Measurements from ENCODE around the gene GOLGA6L10. TPM values are rescaled to one million over a fixed set of nuclear protein-coding genes. Genes with fewer than 3 reads are reported as not detected.

GOLGA6L10 gene
- total RNA-seq, 2 experiments from 2014 or later: 0.97 to 1.6 TPM

Other genes with a start within 250 kb of the GOLGA6L10 start
- gene EFL1, start 86.7 kb downstream of the GOLGA6L10 start, total RNA-seq: 10 to 100 TPM; 25.0 to 30.2 TPM
- 1 to 10 TPM; 4.4 to 6.9 TPM for gene SAXO2, start 86.7 kb downstream of the GOLGA6L10 start, total RNA-seq
- 1 to 10 TPM; 2.1 to 2.2 TPM for gene GOLGA6L9, start 80.3 kb upstream of the GOLGA6L10 start, total RNA-seq
- 1,000 to 10,000 TPM; 2,882 to 3,294 TPM for gene RPS17, start 191.0 kb upstream of the GOLGA6L10 start, total RNA-seq